Measurements from ENCODE around the gene LRIT3.

The LRIT3 gene

DNA sequence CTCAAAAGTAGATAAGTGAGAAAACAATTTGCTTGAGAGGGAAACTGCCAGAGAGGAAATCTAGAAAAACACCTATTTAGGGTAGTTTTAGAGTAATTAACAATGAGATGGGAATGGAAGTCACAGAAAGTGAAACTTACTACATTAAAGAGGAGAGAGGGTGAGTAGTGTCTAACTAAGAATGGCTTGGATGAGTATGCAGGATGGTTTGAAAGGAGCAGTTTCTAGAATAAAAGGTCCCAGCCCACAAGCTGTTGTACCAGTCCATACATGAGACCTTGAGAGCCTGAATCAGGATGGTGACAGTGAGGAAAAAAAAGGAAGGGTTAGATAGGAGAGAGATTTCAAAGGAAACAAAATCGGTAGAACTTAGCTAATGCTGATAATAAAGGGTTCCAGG is 31.0 kb upstream of the LRIT3 start:
- TF ChIP-seq, protein P1, sequence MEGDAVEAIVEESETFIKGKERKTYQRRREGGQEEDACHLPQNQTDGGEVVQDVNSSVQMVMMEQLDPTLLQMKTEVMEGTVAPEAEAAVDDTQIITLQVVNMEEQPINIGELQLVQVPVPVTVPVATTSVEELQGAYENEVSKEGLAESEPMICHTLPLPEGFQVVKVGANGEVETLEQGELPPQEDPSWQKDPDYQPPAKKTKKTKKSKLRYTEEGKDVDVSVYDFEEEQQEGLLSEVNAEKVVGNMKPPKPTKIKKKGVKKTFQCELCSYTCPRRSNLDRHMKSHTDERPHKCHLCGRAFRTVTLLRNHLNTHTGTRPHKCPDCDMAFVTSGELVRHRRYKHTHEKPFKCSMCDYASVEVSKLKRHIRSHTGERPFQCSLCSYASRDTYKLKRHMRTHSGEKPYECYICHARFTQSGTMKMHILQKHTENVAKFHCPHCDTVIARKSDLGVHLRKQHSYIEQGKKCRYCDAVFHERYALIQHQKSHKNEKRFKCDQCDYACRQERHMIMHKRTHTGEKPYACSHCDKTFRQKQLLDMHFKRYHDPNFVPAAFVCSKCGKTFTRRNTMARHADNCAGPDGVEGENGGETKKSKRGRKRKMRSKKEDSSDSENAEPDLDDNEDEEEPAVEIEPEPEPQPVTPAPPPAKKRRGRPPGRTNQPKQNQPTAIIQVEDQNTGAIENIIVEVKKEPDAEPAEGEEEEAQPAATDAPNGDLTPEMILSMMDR (IDR thresholded peaks at IDR 0.05; ENCODE audit: insufficient read depth, low read length, missing control alignments) = no peak
- H3K4me3 ChIP-seq (ENCODE audit: low read depth, low read length) = peak overlapping the region; percentile 98
- DNase-seq (ENCODE audit: low read depth, low spot score) = no peak
- CTCF ChIA-PET = interaction anchor here (0.6 to 2.8 kb wide), 8 partner anchors 10 to 395 kb away, joined by 3 to 27 read pairs (median 4); partner anchors contain the start of genes CASP6 and RRH
- POLR2A ChIA-PET = no interaction called here

DNA sequence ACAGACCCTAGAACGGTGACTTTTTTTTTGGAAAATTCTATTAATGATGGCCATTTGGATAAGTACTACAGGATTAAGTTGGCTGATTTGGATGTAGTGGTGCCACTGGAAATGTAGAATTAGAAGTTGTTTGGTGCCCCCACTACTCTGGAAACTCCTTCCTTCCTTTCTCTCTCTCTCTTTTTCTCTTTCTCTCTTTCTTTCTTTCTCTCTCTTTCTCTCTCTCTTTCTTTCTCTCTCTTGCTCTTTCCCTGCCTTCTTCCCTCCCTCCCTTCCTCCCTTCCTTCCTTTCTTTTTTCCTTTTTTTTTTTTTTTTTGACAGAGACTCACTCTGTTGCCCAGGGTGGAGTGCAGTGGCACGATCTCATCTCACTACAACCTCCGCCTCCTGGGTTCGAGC is 29.6 kb upstream of the LRIT3 start:
- CTCF ChIA-PET = interaction anchor here (1.2 to 2.8 kb wide), 4 partner anchors 8 to 391 kb away, joined by 3 to 27 read pairs (median 7); partner anchors contain the start of gene RRH
- DNase-seq (ENCODE audit: low read depth, low spot score) = no peak

DNA sequence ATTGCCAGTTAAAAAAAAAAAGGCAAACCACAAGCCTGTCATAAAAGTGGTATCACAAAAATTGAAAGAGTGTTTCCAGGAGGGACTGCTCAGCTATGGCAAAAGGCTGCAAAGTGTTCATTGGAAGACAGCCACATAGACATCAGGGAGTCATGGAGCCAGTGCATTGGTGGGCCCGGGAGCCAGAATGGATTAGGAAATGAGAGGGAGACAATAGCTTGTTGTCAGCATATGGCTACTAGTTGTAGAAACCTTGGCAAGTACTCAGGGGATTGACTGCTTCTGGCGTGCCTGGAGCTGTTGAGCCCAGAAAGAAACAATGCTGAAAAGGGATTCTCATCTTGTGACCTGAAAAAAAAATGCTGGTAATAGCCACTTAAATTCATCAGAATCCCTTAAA is 27.3 kb upstream of the LRIT3 start:
- TF ChIP-seq, protein P1 (IDR thresholded peaks at IDR 0.05; ENCODE audit: insufficient read depth, low read length, missing control alignments) = no peak
- CTCF ChIA-PET = interaction anchor here (2.3 kb wide), 1 partner anchor 395 kb away, joined by 6 read pairs; no protein-coding TSS in a partner anchor
- H3K4me3 ChIP-seq (ENCODE audit: low read depth, low read length) = no peak overlapping the region
- DNase-seq (ENCODE audit: low read depth, low spot score) = no peak
- POLR2A ChIA-PET = no interaction called here

More for the DNA sequence above, 29.6 kb upstream of the LRIT3 start:
- H3K4me3 ChIP-seq (ENCODE audit: low read depth, low read length) = no peak overlapping the region
- POLR2A ChIA-PET = no interaction called here
- TF ChIP-seq, protein P1 (IDR thresholded peaks at IDR 0.05; ENCODE audit: insufficient read depth, low read length, missing control alignments) = no peak

DNA sequence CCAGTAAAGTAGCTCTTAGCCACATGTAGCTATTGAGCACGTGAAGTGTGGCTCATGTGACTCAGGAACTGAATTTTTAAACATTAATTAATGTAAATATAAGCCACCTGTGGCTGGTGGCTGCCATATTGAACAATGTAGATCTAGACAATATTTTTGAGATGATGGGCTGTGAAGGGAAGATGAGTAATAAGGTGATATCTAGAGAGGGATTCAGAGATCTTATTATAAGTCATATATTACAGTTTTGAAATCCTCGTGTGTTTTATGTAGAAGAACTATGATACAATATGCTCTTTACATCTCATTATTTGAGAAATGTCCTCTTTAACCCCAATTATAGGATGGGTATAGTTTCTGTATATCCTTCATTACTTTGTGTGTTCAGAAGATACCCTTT is 26.7 kb upstream of the LRIT3 start:
- no peak overlapping the region for H3K4me3 ChIP-seq (ENCODE audit: low read depth, low read length)
- POLR2A ChIA-PET = no interaction called here
- CTCF ChIA-PET = no interaction called here
- DNase-seq (ENCODE audit: low read depth, low spot score) = no peak
- TF ChIP-seq, protein P1 (IDR thresholded peaks at IDR 0.05; ENCODE audit: insufficient read depth, low read length, missing control alignments) = no peak

DNA sequence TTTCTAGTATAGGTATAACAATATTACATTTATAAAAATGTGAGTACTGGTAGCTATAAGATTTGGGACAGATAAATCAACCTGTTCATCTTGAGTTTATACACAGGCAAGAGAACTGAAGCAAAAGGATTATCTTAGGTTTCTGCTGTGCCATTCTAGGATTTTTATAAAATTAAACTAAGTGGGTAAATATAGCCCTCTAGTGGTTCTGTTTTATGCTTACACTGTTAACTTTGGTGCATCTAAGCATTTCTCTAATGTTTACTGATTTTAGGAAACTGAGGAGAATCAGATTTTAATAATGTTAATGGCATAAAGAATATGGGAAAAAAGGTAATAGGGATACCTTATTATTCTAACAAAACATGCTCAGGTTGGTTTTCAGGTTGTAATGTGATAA is 21.2 kb upstream of the LRIT3 start:
- TF ChIP-seq, protein P1 (IDR thresholded peaks at IDR 0.05; ENCODE audit: insufficient read depth, low read length, missing control alignments) = peak; percentile 20
- no peak overlapping the region for H3K4me3 ChIP-seq (ENCODE audit: low read depth, low read length)
- ChIA-PET POLR2A (no interaction called here), CTCF (interaction anchor here (0.6 to 4.9 kb wide), 16 partner anchors 10 to 413 kb away, joined by 3 to 55 read pairs (median 4); partner anchors contain the start of genes GAR1, PLA2G12A and SEC24B)
- no peak for DNase-seq (ENCODE audit: low read depth, low spot score)

DNA sequence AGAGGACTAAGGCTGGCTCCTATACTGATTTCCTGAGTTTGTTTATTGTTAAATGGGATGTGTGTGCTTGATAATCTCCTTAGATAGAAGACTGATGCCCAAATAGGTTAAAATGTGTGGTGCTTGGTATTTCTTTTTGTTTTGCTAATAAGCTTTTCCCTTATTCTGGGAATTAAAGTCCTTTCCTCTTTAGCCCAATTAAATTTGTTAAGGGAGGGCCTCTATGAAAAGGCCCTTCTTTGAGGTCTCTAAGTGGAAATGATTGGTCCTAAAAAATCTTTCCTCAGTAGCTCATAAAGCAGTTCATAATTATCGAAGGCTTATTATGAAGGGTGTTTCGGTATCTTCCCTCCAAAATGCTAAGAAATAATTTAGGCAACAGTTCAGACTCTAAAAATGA is 20.2 kb upstream of the LRIT3 start, which contains the start of gene RRH:
Gene RRH, plus strand, starts transcription at position 301 of the 400 bp plus-strand sequence. Its CDS starts 56 bp downstream, at position 357.
- ChIA-PET POLR2A (no interaction called here), CTCF (interaction anchor here (0.6 to 4.9 kb wide), 10 partner anchors 11 to 1294 kb away, joined by 3 to 55 read pairs (median 7); partner anchors contain the start of genes GAR1, PLA2G12A and SEC24B)

More for the DNA sequence above, 20.2 kb upstream of the LRIT3 start, which contains the start of gene RRH:
- H3K4me3 ChIP-seq (ENCODE audit: low read depth, low read length) = no peak within 1 kb of the TSS
- TF ChIP-seq, protein P1 (IDR thresholded peaks at IDR 0.05; ENCODE audit: insufficient read depth, low read length, missing control alignments) = no peak
- no peak for DNase-seq (ENCODE audit: low read depth, low spot score)
